Bladder microvascular endothelial cell (primary cell): ENCODE measurements around the gene CRYGC. TPM values are rescaled to one million over a fixed set of nuclear protein-coding genes. Genes with fewer than 3 reads are reported as not detected.

ENCODE experiments used
- total RNA-seq: library from RNA; depleted of rRNA; stranded (reverse); fragments of >200 nt; gene quantifications from 2 replicates; pipeline ENCODE4 v1.2.3, GENCODE V29; 2014

Gene CRYGC
- not detected in 2 replicates for total RNA-seq

GRCh38 chr2:208129744-208130711, at the start of gene CRYGC:
Gene CRYGC (minus strand): TSS chr2:208129828. CDS start chr2:208129792, 36 bp downstream.

GRCh38 chr2:208163489-208163888, 33.9 kb upstream of the CRYGC start, which contains the start of gene CRYGA:
Gene CRYGA (minus strand): TSS chr2:208163589. CDS start chr2:208163556, 33 bp downstream.

GRCh38 chr2:208146006-208146405, 16.4 kb upstream of the CRYGC start, which contains the start of gene CRYGB:
Gene CRYGB (minus strand): TSS chr2:208146158. CDS start chr2:208146120, 38 bp downstream.

GRCh38 chr2:208124013-208124715, 5.5 kb downstream of the CRYGC start, which contains the start of gene CRYGD:
Gene CRYGD (minus strand): TSS chr2:208124524. CDS start chr2:208124473, 51 bp downstream.

Other genes with a start within 250 kb of the CRYGC start
- gene PLEKHM3, start 104.3 kb downstream of the CRYGC start, total RNA-seq: 7.9 and 13.7 TPM in 2 replicates
- not detected in 2 replicates for gene CRYGD, start 5.3 kb downstream of the CRYGC start, total RNA-seq
- not detected in 2 replicates for gene CRYGB, start 16.3 kb upstream of the CRYGC start, total RNA-seq
- gene CRYGA, start 33.8 kb upstream of the CRYGC start, total RNA-seq: not detected in 2 replicates
- gene C2orf80, start 60.2 kb upstream of the CRYGC start, total RNA-seq: not detected in 2 replicates
- 64.7 and 88.7 TPM in 2 replicates for gene IDH1, start 125.2 kb upstream of the CRYGC start, total RNA-seq
- gene PIKFYVE, start 136.4 kb upstream of the CRYGC start, total RNA-seq: 15.5 and 32.1 TPM in 2 replicates